Vagina (tissue), 2 donors: ENCODE data around the gene PRICKLE2. TPM values are rescaled to one million over a fixed set of nuclear protein-coding genes. Genes with fewer than 3 reads are reported as not detected.
A peak's percentile ranks its signal among the peaks of the same experiment; 100 is the strongest.

Source experiments
- DNase-seq, 2 donors: peaks; one replicate each; pipeline ENCODE4 v3.0.0-alpha.2; 2017; ENCODE audit errors: extremely low spot score in 2 of 2
- H3K27ac ChIP-seq: fragments of 200-600 bp; sonication (generic); one replicate; pipeline ENCODE4 v1.5.1; 2019
- H3K27me3 ChIP-seq: fragments of 200-600 bp; sonication (generic); one replicate; pipeline ENCODE4 v1.5.1; 2019
- H3K36me3 ChIP-seq, 2 donors: fragments of 200-600 bp; sonication (generic); one replicate each; pipeline ENCODE4 v1.5.1; 2017 to 2019
- H3K4me1 ChIP-seq: fragments of 200-600 bp; sonication (generic); one replicate; pipeline ENCODE4 v1.5.1; 2019
- H3K4me3 ChIP-seq, 2 donors: fragments of 200-600 bp; sonication (generic); 1 replicate in 1 of 2; 2 replicates in 1 of 2; pipeline ENCODE4 v1.5.1; 2016 to 2019
- H3K9me3 ChIP-seq: fragments of 200-600 bp; sonication (generic); one replicate; pipeline ENCODE4 v1.5.1; 2019
- CTCF ChIP-seq, 3 experiments: fragments of 450-650 bp in 2 of 3; fragments of 200-600 bp in 1 of 3; sonication (generic) in 1 of 3; IDR thresholded peaks; one replicate each; pipeline ENCODE4 v1.5.1; 2017 to 2019; ENCODE audit warnings: antibody characterized with exemption in 3 of 3, mild to moderate bottlenecking in 2 of 3, moderate library complexity in 2 of 3
- POLR2A ChIP-seq, 2 donors: fragments of 450-650 bp; IDR thresholded peaks; one replicate each; pipeline ENCODE4 v1.6.1; 2017; ENCODE audit warnings: antibody characterized with exemption in 2 of 2, mild to moderate bottlenecking in 2 of 2, moderate library complexity in 2 of 2
- POLR2AphosphoS5 ChIP-seq, 2 donors: sonication (generic); formaldehyde crosslinking; IDR thresholded peaks; one replicate each; pipeline ENCODE4 v1.9.0; 2017; ENCODE audit warnings: antibody characterized with exemption in 2 of 2, mild to moderate bottlenecking in 2 of 2, low read depth in 1 of 2; ENCODE audit not compliant: insufficient read depth in 1 of 2
- intact Hi-C: fragments of 100-400 bp; cut with DNase I; formaldehyde crosslinking; loops from one replicate; pipeline ENCODE4 v1.15.1; 2023
- total RNA-seq: library from RNA; depleted of rRNA; stranded (reverse); fragments of >200 nt; gene quantifications from one replicate; pipeline ENCODE4 v1.2.3, GENCODE V29; 2016

PRICKLE2 gene
- total RNA-seq, 1 donor from 2014 or later, result 39.3 TPM

- Histone ChIP-seq H3K4me1 (peaks cover 92% of the 10 kb centered on the region), H3K27ac (peak overlapping the region; percentile 61), H3K36me3 (no peaks in the 10 kb centered on the region), H3K4me3 (no peak overlapping the region), H3K27me3 (no peaks in the 10 kb centered on the region), H3K9me3 (no peaks in the 10 kb centered on the region)
- no peak for DNase-seq
- TF ChIP-seq POLR2A (IDR thresholded peaks at IDR 0.05) (no peak), CTCF (IDR thresholded peaks at IDR 0.05) (no peak), POLR2AphosphoS5 (IDR thresholded peaks at IDR 0.05; ENCODE audit: insufficient read depth in 1 of 2, low read depth in 1 of 2) (no peak)
- intact Hi-C loops, result no loop called here
Observed at GRCh38 chr3:64215559-64215958, 9.7 kb downstream of the PRICKLE2 start.

- H3K9me3 ChIP-seq, result no peaks in the 10 kb centered on the region
- peak overlapping the region; percentile 61 for H3K27ac ChIP-seq
- H3K27me3 ChIP-seq, result no peaks in the 10 kb centered on the region
- peak overlapping the region in 1 of 2 donors; percentile 32 for H3K4me3 ChIP-seq
- no peak for DNase-seq
- no peak for TF ChIP-seq POLR2A (IDR thresholded peaks at IDR 0.05)
- no peak for TF ChIP-seq CTCF (IDR thresholded peaks at IDR 0.05)
- no peak for TF ChIP-seq POLR2AphosphoS5 (IDR thresholded peaks at IDR 0.05; ENCODE audit: insufficient read depth in 1 of 2, low read depth in 1 of 2)
- no peaks in the 10 kb centered on the region for H3K36me3 ChIP-seq
- H3K4me1 ChIP-seq, result peaks cover 92% of the 10 kb centered on the region
- intact Hi-C loops, result no loop called here
Observed at GRCh38 chr3:64215103-64215502, 10.2 kb downstream of the PRICKLE2 start.

GRCh38 chr3:64214381-64215018 lies 10.8 kb downstream of the PRICKLE2 start:
- H3K27me3 ChIP-seq, result no peaks in the 10 kb centered on the region
- no peaks in the 10 kb centered on the region for H3K36me3 ChIP-seq
- no peak for DNase-seq
- H3K9me3 ChIP-seq, result no peaks in the 10 kb centered on the region
- peak overlapping the region; percentile 61 for H3K27ac ChIP-seq
- peaks cover 92% of the 10 kb centered on the region for H3K4me1 ChIP-seq
- intact Hi-C loops, result no loop called here
- H3K4me3 ChIP-seq, result peak overlapping the region; percentile 16 to 32
- TF ChIP-seq POLR2A (IDR thresholded peaks at IDR 0.05) (no peak), POLR2AphosphoS5 (IDR thresholded peaks at IDR 0.05; ENCODE audit: insufficient read depth in 1 of 2, low read depth in 1 of 2) (no peak), CTCF (IDR thresholded peaks at IDR 0.05) (no peak)

- no peaks in the 10 kb centered on the region for H3K9me3 ChIP-seq
- H3K27ac ChIP-seq, result peak overlapping the region; percentile 61
- intact Hi-C loops, result no loop called here
- H3K4me1 ChIP-seq, result peaks cover 91% of the 10 kb centered on the region
- H3K36me3 ChIP-seq, result no peaks in the 10 kb centered on the region
- H3K27me3 ChIP-seq, result no peaks in the 10 kb centered on the region
- H3K4me3 ChIP-seq, result peak overlapping the region; percentile 16 to 32
- TF ChIP-seq POLR2A (IDR thresholded peaks at IDR 0.05), result no peak
- TF ChIP-seq CTCF (IDR thresholded peaks at IDR 0.05), result no peak
- TF ChIP-seq POLR2AphosphoS5 (IDR thresholded peaks at IDR 0.05; ENCODE audit: insufficient read depth in 1 of 2, low read depth in 1 of 2), result no peak
- peak; percentile 58 to 92 for DNase-seq
Observed at GRCh38 chr3:64213962-64214379, 11.3 kb downstream of the PRICKLE2 start.

GRCh38 chr3:64213224-64213878 lies 11.9 kb downstream of the PRICKLE2 start:
- Histone ChIP-seq H3K36me3 (no peaks in the 10 kb centered on the region), H3K27ac (peak overlapping the region; percentile 61), H3K9me3 (no peaks in the 10 kb centered on the region), H3K4me1 (peaks cover 85% of the 10 kb centered on the region), H3K27me3 (no peaks in the 10 kb centered on the region), H3K4me3 (peak overlapping the region in 1 of 2 donors; percentile 32)
- intact Hi-C loops, result no loop called here
- TF ChIP-seq POLR2A (IDR thresholded peaks at IDR 0.05) (no peak), CTCF (IDR thresholded peaks at IDR 0.05) (no peak), POLR2AphosphoS5 (IDR thresholded peaks at IDR 0.05; ENCODE audit: insufficient read depth in 1 of 2, low read depth in 1 of 2) (no peak)
- DNase-seq, result no peak
